Stomach (tissue), 9 donors: ENCODE measurements around the gene OTUD5. TPM values are rescaled to one million over a fixed set of nuclear protein-coding genes. Genes with fewer than 3 reads are reported as not detected.

Experiments
- DNase-seq, 2 donors: peaks; one replicate each; pipeline versions ENCODE4 v3.0.0 to v3.0.0-alpha.2; 2013 to 2019
- H3K27ac ChIP-seq, 5 donors: fragments of 200-600 bp in 4 of 5; sonication (generic) in 4 of 5; one replicate each; pipeline ENCODE4 v1.5.1; 2013 to 2019; ENCODE audit warnings: mild to moderate bottlenecking in 1 of 5, moderate library complexity in 1 of 5
- H3K27me3 ChIP-seq, 3 donors: fragments of 200-600 bp; sonication (generic); one replicate each; pipeline ENCODE4 v1.5.1; 2017 to 2019; ENCODE audit warnings: mixed run types in 1 of 3
- H3K36me3 ChIP-seq, 4 donors: fragments of 200-600 bp; sonication (generic); 1 replicate in 3 of 4; 2 replicates in 1 of 4; pipeline ENCODE4 v1.5.1; 2016 to 2019
- H3K4me1 ChIP-seq, 4 donors: fragments of 200-600 bp; sonication (generic); one replicate each; pipeline ENCODE4 v1.5.1; 2016 to 2019
- H3K4me3 ChIP-seq, 4 donors: fragments of 200-600 bp; sonication (generic) in 3 of 4; one replicate each; pipeline ENCODE4 v1.5.1; 2016 to 2019; ENCODE audit warnings: mild to moderate bottlenecking in 1 of 4
- H3K9me3 ChIP-seq, 4 donors: fragments of 200-600 bp; sonication (generic); one replicate each; pipeline ENCODE4 v1.5.1; 2016 to 2019
- EP300 ChIP-seq: sonication (generic); formaldehyde crosslinking; IDR thresholded peaks from one replicate; pipeline ENCODE4 v1.6.1; 2017; ENCODE audit warnings: antibody characterized with exemption
- POLR2A ChIP-seq, 4 donors: fragments of 450-650 bp; IDR thresholded peaks; one replicate each; pipeline ENCODE4 v1.6.1; 2016; ENCODE audit warnings: antibody characterized with exemption in 4 of 4, control low read depth in 2 of 4, mild to moderate bottlenecking in 1 of 4, moderate library complexity in 1 of 4
- POLR2AphosphoS5 ChIP-seq, 3 donors: sonication (generic); formaldehyde crosslinking; IDR thresholded peaks; one replicate each; pipeline ENCODE4 v1.6.1; 2016; ENCODE audit warnings: antibody characterized with exemption in 3 of 3
- WGBS, 5 donors: extraction: QIAGEN DNeasy Blood & Tissue Kit in 3 of 5; methylation state at CpG; one replicate each; pipeline versions ENCODE4 v1.1.5 to v1.1.7; 2013 to 2018; 5-methylcytosine and 5-hydroxymethylcytosine counted together
- intact Hi-C: fragments of 100-400 bp; cut with DNase I; formaldehyde crosslinking; loops from one replicate; pipeline ENCODE4 v1.15.1; 2023; ENCODE audit warnings: low total_unique reads
- polyA plus RNA-seq, 3 donors: library from polyadenylated mRNA; stranded (reverse); fragments of 200-250 nt; gene quantifications; one replicate each; pipeline ENCODE4 v1.2.3, GENCODE V29; 2013
- total RNA-seq, 5 donors: library from RNA; depleted of rRNA; stranded (reverse); fragments of >200 nt; gene quantifications; one replicate each; pipeline versions ENCODE4 v1.1.0 to v1.2.3, GENCODE V29; 2014 to 2016
- TF ChIP-seq, protein P1 (sequence below), 7 experiments: fragments of 450-650 bp in 4 of 7; fragments of 200-600 bp in 3 of 7; sonication (generic) in 3 of 7; IDR thresholded peaks; one replicate each; pipeline ENCODE4 v1.5.1; 2016 to 2019; ENCODE audit warnings: antibody characterized with exemption in 7 of 7, control low read depth in 2 of 7, mild to moderate bottlenecking in 1 of 7
- donor health status: healthy with polysubstance abuse.
- donor health status: Bipolar disorder and iron deficiency.
- donor health status: healthy.

Gene OTUD5
- total and polyA plus RNA-seq, 8 donors, result 16.1 to 163 (median 22.8) TPM

DNA sequence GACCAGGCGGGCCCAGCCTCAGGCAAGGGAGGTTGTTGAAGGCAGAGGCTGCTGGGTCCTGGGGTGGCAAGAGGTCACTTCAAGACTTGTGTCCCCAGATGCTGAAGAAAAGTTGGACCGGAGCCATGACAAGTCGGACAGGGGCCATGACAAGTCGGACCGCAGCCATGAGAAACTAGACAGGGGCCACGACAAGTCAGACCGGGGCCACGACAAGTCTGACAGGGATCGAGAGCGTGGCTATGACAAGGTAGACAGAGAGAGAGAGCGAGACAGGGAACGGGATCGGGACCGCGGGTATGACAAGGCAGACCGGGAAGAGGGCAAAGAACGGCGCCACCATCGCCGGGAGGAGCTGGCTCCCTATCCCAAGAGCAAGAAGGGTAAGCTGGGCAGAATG, 55.3 kb downstream of the OTUD5 start:
- 93 to 94% (median 93%) methylated on average over 14 to 20 of the region's 20 CpGs for WGBS, 5 donors
- peaks cover 1 to 14% (median 10%) of the 10 kb centered on the region in 4 donors for H3K4me1 ChIP-seq
- H3K27ac ChIP-seq, result no peak overlapping the region
- TF ChIP-seq POLR2AphosphoS5 (IDR thresholded peaks at IDR 0.05) (no peak), POLR2A (IDR thresholded peaks at IDR 0.05) (no peak), EP300 (no peak)
- TF ChIP-seq, protein P1, sequence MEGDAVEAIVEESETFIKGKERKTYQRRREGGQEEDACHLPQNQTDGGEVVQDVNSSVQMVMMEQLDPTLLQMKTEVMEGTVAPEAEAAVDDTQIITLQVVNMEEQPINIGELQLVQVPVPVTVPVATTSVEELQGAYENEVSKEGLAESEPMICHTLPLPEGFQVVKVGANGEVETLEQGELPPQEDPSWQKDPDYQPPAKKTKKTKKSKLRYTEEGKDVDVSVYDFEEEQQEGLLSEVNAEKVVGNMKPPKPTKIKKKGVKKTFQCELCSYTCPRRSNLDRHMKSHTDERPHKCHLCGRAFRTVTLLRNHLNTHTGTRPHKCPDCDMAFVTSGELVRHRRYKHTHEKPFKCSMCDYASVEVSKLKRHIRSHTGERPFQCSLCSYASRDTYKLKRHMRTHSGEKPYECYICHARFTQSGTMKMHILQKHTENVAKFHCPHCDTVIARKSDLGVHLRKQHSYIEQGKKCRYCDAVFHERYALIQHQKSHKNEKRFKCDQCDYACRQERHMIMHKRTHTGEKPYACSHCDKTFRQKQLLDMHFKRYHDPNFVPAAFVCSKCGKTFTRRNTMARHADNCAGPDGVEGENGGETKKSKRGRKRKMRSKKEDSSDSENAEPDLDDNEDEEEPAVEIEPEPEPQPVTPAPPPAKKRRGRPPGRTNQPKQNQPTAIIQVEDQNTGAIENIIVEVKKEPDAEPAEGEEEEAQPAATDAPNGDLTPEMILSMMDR (IDR thresholded peaks at IDR 0.05), result no peak
- H3K4me3 ChIP-seq, result no peak overlapping the region
- peaks cover 0 to 9% (median 0%) of the 10 kb centered on the region in 4 donors for H3K9me3 ChIP-seq
- intact Hi-C loops, result no loop called here
- peak in 1 of 2 donors; percentile 0 for DNase-seq
- H3K27me3 ChIP-seq, result no peaks in the 10 kb centered on the region
- peaks cover 16 to 73% (median 62%) of the 10 kb centered on the region in 4 donors for H3K36me3 ChIP-seq

DNA sequence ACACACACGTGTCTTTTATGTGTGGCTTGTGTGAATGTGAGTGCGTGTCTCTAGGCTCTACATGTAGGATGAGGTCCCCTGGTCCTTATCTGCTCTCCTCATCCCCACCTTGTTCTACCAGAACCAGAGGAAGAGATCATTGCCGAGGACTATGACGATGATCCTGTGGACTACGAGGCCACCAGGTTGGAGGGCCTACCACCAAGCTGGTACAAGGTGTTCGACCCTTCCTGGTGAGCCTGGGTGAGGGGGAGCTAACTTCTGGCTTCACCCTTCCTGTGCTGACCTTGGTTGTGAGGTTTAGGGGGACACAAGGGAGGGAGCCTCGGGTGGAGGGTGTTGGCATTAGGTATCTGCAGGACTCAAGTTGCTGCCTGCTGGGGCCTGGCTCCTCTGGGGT, 56.3 kb downstream of the OTUD5 start:
- no peak for DNase-seq
- no peak overlapping the region for H3K27ac ChIP-seq
- H3K27me3 ChIP-seq, result no peaks in the 10 kb centered on the region
- H3K36me3 ChIP-seq, result peaks cover 16 to 64% (median 55%) of the 10 kb centered on the region in 4 donors
- H3K4me1 ChIP-seq, result peaks cover 12 to 22% (median 17%) of the 10 kb centered on the region in 4 donors
- no peak for TF ChIP-seq POLR2A (IDR thresholded peaks at IDR 0.05)
- TF ChIP-seq POLR2AphosphoS5 (IDR thresholded peaks at IDR 0.05), result no peak
- TF ChIP-seq EP300, result no peak
- TF ChIP-seq, protein P1 (IDR thresholded peaks at IDR 0.05), result no peak
- H3K9me3 ChIP-seq, result peaks cover 0 to 15% (median 0%) of the 10 kb centered on the region in 4 donors
- WGBS, 5 donors, result 83 to 94% (median 89%) methylated on average over 4 to 7 of the region's 7 CpGs
- H3K4me3 ChIP-seq, result no peak overlapping the region
- intact Hi-C loops, result no loop called here

DNA sequence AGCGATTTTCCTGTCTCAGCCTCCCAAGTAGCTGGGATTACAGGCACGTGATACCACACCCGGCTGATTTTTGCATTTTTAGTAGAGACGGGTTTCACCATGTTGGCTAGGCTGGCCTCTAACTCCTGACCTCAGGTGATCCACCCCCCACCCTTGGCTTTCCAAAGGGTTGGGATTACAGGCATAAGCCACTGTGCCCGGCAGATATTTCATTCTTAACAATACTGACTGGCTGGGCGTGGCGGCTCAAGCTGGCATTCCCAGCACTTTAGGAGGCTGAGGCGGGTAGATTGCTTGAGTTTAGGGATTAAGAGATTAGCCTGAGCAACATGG, 58.4 kb downstream of the OTUD5 start:
- peaks cover 15 to 22% (median 20%) of the 10 kb centered on the region in 4 donors for H3K4me1 ChIP-seq
- no peaks in the 10 kb centered on the region for H3K27me3 ChIP-seq
- H3K9me3 ChIP-seq, result peaks cover 0 to 15% (median 0%) of the 10 kb centered on the region in 4 donors
- 37 to 71% (median 58%) methylated on average over 6 to 8 of the region's 8 CpGs for WGBS, 5 donors
- H3K36me3 ChIP-seq, result peaks cover 16 to 48% (median 39%) of the 10 kb centered on the region in 4 donors
- H3K27ac ChIP-seq, result no peak overlapping the region
- DNase-seq, result no peak
- no peak for TF ChIP-seq POLR2AphosphoS5 (IDR thresholded peaks at IDR 0.05)
- TF ChIP-seq, protein P1 (IDR thresholded peaks at IDR 0.05), result no peak
- no peak for TF ChIP-seq POLR2A (IDR thresholded peaks at IDR 0.05)
- TF ChIP-seq EP300, result no peak
- intact Hi-C loops, result no loop called here
- H3K4me3 ChIP-seq, result peak overlapping the region in 1 of 4 donors; percentile 69

GRCh38 chrX:48897625-48898306, 59.6 kb downstream of the OTUD5 start, which contains the start of the genes PQBP1 and TIMM17B:
TSS of gene PQBP1 (plus strand) at chrX:48897930. CDS start at chrX:48898510, 580 bp downstream.
TSS of gene TIMM17B (minus strand) at chrX:48897768. CDS start at chrX:48897749, 19 bp downstream.
- Histone ChIP-seq H3K27ac (peak within 1 kb of the TSS; percentile 91 to 97 (median 95)), H3K27me3 (peaks cover 0 to 5% (median 0%) of the 10 kb centered on the region in 3 donors), H3K4me3 (peak within 1 kb of the TSS; percentile 58 to 69 (median 63)), H3K4me1 (peaks cover 15 to 22% (median 20%) of the 10 kb centered on the region in 4 donors), H3K9me3 (peaks cover 0 to 15% (median 0%) of the 10 kb centered on the region in 4 donors), H3K36me3 (peaks cover 12 to 48% (median 38%) of the 10 kb centered on the region in 4 donors)
- TF ChIP-seq POLR2AphosphoS5 (IDR thresholded peaks at IDR 0.05) (peak; percentile 17 to 85 (median 83)), POLR2A (IDR thresholded peaks at IDR 0.05) (no peak)
- DNase-seq, result peak; percentile 89 to 97
- WGBS, 5 donors, result 0 to 43% (median 10%) methylated on average over 33 to 49 of the region's 49 CpGs
- intact Hi-C loops, result no loop called here
